GM12873 (cell line): ENCODE results near the gene SPATA9.

Experiments used
- CTCF ChIP-seq: IDR thresholded peaks from 2 replicates; pipeline ENCODE4 v1.5.1; 2012; ENCODE audit warnings: low read depth, mild to moderate bottlenecking, moderate library complexity, low read length, control low read depth; ENCODE audit not compliant: insufficient read depth; ENCODE audit errors: missing control alignments

Gene SPATA9

DNA sequence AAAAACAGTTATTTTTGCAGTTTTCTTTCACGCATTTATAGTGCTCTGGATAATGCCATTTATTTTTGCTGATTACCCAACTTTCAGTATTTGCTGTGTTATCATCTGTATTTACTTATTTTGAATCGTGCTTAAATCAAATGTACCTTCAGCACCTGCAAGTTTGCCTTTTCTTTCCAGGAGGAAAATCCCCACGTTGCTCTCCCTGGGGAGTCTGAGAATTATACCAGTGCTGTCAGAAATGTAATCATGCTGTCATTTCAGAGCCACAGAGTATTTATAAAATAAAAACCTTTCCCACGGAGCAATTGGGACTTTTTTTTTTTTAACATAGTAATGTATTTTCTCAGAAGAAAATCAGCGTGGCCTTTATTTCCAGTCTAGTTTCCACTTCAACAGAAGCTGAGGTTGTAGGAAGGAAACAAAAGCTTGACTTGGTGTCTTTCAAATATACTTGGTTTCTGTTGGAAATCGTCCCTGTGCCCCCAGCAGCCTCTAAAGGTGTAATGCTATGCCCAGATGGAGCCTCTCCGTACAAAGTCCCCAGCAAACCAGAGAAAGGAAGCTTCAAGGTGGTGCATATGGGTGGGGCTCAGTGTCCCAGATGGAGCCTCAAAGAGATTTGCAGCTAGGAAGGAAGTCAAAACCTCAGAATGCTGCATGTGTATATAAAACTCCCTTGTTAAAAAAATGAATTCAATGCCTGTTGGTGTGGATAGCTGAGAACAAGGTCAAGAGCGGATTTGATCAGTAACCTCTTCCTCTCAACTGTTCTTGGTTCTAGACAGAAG, 60.8 kb downstream of the SPATA9 start:
- TF ChIP-seq CTCF, result no peak

DNA sequence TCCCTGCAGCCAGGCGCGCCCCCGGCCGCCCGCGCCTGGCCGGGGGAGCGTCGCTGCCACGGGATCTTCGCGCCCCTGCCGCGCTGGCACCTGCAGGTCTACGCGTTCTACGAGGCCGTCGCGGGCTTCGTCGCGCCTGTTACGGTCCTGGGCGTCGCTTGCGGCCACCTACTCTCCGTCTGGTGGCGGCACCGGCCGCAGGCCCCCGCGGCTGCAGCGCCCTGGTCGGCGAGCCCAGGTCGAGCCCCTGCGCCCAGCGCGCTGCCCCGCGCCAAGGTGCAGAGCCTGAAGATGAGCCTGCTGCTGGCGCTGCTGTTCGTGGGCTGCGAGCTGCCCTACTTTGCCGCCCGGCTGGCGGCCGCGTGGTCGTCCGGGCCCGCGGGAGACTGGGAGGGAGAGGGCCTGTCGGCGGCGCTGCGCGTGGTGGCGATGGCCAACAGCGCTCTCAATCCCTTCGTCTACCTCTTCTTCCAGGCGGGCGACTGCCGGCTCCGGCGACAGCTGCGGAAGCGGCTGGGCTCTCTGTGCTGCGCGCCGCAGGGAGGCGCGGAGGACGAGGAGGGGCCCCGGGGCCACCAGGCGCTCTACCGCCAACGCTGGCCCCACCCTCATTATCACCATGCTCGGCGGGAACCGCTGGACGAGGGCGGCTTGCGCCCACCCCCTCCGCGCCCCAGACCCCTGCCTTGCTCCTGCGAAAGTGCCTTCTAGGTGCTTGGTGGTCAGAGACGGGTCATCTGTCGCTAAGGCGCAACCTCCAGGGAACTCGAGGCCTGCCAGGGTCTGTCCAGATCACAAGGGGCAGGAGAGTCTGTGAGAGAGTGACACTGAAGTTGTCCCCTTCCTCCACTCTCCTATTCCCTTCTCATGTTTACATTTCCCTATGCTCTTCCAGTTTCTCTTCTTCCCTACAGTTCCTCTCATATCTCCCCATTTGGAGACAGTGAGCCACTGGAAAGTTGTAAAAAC, 61.6 kb downstream of the SPATA9 start:
- no peak for TF ChIP-seq CTCF

DNA sequence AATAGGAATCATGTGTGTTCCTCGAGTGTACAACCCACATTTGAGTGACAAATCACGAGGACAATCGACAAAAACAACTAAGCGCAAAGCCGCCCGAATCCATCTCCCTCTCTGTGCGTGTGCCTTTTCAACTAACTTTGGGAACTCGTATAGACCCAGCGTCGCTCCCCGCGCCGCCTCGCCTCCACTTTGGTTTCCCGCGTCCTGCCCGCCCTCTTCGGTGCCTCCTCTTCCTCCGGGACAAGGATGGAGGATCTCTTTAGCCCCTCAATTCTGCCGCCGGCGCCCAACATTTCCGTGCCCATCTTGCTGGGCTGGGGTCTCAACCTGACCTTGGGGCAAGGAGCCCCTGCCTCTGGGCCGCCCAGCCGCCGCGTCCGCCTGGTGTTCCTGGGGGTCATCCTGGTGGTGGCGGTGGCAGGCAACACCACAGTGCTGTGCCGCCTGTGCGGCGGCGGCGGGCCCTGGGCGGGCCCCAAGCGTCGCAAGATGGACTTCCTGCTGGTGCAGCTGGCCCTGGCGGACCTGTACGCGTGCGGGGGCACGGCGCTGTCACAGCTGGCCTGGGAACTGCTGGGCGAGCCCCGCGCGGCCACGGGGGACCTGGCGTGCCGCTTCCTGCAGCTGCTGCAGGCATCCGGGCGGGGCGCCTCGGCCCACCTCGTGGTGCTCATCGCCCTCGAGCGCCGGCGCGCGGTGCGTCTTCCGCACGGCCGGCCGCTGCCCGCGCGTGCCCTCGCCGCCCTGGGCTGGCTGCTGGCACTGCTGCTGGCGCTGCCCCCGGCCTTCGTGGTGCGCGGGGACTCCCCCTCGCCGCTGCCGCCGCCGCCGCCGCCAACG, 62.5 kb downstream of the SPATA9 start, which contains the start of gene GPR150:
Gene GPR150, plus strand, starts transcription at position 58 of the 840 bp plus-strand sequence. Its CDS starts 189 bp downstream, at position 247.
- TF ChIP-seq CTCF, result peak; percentile 28

DNA sequence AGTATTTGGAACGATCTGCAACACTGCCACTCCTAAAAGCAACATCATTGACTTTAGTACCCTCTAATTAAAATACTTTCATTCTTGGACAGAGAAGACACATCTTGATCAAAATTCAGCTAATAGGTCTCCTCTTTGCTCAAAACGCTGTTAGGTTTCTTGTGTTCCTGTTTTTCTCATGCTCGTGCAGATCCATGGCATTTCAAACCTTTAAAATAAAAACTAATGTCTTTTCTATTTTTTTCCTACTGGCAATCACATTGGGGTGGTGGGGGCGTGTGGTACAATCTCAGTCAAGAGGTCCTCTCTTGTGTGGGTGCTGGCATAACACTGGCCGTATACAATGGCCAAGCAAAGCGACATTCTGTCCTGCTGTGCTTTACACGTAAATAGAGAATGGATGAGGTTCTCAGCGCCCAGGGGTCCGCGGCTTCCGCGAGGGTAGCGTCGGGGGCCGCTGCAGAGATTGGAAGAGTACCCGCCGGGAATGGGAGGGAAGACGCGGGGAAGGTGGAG, 63.2 kb downstream of the SPATA9 start:
- no peak for TF ChIP-seq CTCF

GRCh38 chr5:95619096-95619495, 63.7 kb downstream of the SPATA9 start:
- no peak for TF ChIP-seq CTCF

GRCh38 chr5:95617057-95617456, 65.7 kb downstream of the SPATA9 start:
- no peak for TF ChIP-seq CTCF

DNA sequence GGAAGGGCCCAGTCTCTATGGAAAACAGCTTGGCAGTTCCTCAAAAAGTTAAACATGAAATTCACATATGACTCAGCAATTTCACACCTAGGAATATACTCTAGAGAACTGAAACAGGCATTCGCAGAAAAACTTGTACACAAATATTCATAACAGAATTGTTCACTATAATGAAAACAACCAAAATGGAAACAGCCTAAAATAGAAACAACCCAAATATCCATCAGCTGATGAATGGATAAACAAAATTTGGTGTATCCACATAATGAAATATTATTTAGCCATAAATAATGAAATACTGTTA, 67.7 kb downstream of the SPATA9 start:
- no peak for TF ChIP-seq CTCF
